KMS-11 (cell line): Measurements from ENCODE around the gene PROCA1.

Experiments
- H2AFZ ChIP-seq: fragments of 200-600 bp; sonication (generic); 2 replicates; pipeline ENCODE4 v1.6.1; 2016; ENCODE audit warnings: antibody characterized with exemption, mixed run types, low read depth
- H3K27ac ChIP-seq: fragments of 200-600 bp; sonication (generic); 2 replicates; pipeline ENCODE4 v1.6.1; 2016; ENCODE audit warnings: mild to moderate bottlenecking, mixed run types
- H3K27me3 ChIP-seq: fragments of 200-600 bp; sonication (generic); 2 replicates; pipeline ENCODE4 v1.6.1; 2017; ENCODE audit warnings: mild to moderate bottlenecking, low read depth, mixed run types, moderate library complexity; ENCODE audit not compliant: insufficient read depth
- H3K36me3 ChIP-seq: fragments of 200-600 bp; sonication (generic); 2 replicates; pipeline ENCODE4 v1.6.1; 2017; ENCODE audit warnings: mild to moderate bottlenecking, mixed run types; ENCODE audit not compliant: insufficient read depth
- H3K4me1 ChIP-seq: fragments of 200-600 bp; sonication (generic); 2 replicates; pipeline ENCODE4 v1.6.1; 2016; ENCODE audit warnings: mild to moderate bottlenecking, low read depth, mixed run types; ENCODE audit not compliant: poor library complexity, severe bottlenecking
- H3K4me2 ChIP-seq: fragments of 200-600 bp; sonication (generic); 2 replicates; pipeline ENCODE4 v1.7.0; 2016; ENCODE audit warnings: mild to moderate bottlenecking, mixed run types
- H3K4me3 ChIP-seq: fragments of 200-600 bp; sonication (generic); IDR thresholded peaks from 2 replicates; pipeline ENCODE4 v1.6.1; 2017; ENCODE audit warnings: low read depth, low read length, mixed read lengths; ENCODE audit not compliant: insufficient read depth
- H3K79me2 ChIP-seq: fragments of 200-600 bp; sonication (generic); 2 replicates; pipeline ENCODE4 v1.6.1; 2016; ENCODE audit warnings: low read depth, mixed run types; ENCODE audit not compliant: insufficient read depth
- H3K9ac ChIP-seq: fragments of 200-600 bp; sonication (generic); 2 replicates; pipeline ENCODE4 v1.6.1; 2016; ENCODE audit warnings: mild to moderate bottlenecking, mixed run types
- H4K20me1 ChIP-seq: fragments of 200-600 bp; sonication (generic); 2 replicates; pipeline ENCODE4 v1.6.1; 2016; ENCODE audit warnings: mild to moderate bottlenecking, mixed run types; ENCODE audit not compliant: insufficient read depth
- CTCF ChIP-seq: fragments of 200-600 bp; sonication (generic); conservative IDR thresholded peaks from 2 replicates; pipeline ENCODE4 v1.6.1; 2017; ENCODE audit warnings: low read depth, mild to moderate bottlenecking, antibody characterized with exemption, low read length, moderate library complexity, mixed read lengths

The PROCA1 gene

GRCh38 chr17:28756049-28756804 lies 44.5 kb upstream of the PROCA1 start:
- Histone ChIP-seq H3K4me3 (no peak overlapping the region), H3K4me1 (peaks cover 4% of the 10 kb centered on the region), H3K27ac (no peak overlapping the region), H3K27me3 (no peaks in the 10 kb centered on the region), H3K36me3 (no peaks in the 10 kb centered on the region), H2AFZ (no peak overlapping the region), H3K9ac (no peak overlapping the region), H3K4me2 (no peak overlapping the region), H3K79me2 (no peaks in the 10 kb centered on the region), H4K20me1 (no peaks in the 10 kb centered on the region)
- TF ChIP-seq CTCF: no peak

- TF ChIP-seq CTCF: no peak
- no peak overlapping the region for H3K27ac ChIP-seq
- no peaks in the 10 kb centered on the region; the same call in 1 of the 2 replicates for H3K36me3 ChIP-seq
- H3K4me1 ChIP-seq: peaks cover 5% of the 10 kb centered on the region
- H3K79me2 ChIP-seq: no peaks in the 10 kb centered on the region
- no peaks in the 10 kb centered on the region for H3K27me3 ChIP-seq
- no peak overlapping the region for H2AFZ ChIP-seq
- H3K4me3 ChIP-seq: no peak overlapping the region
- H3K9ac ChIP-seq: no peak overlapping the region
- H3K4me2 ChIP-seq: no peak overlapping the region
- 0 out of 2 replicates have a peak, but pooled peaks cover 5% of the 10 kb centered on the region for H4K20me1 ChIP-seq
Observed at GRCh38 chr17:28755486-28755885, 43.8 kb upstream of the PROCA1 start.

- no peak overlapping the region for H3K27ac ChIP-seq
- H4K20me1 ChIP-seq: 0 out of 2 replicates have a peak, but pooled peaks cover 5% of the 10 kb centered on the region
- H3K4me3 ChIP-seq: no peak overlapping the region
- no peak for TF ChIP-seq CTCF
- no peaks in the 10 kb centered on the region; the same call in 1 of the 2 replicates for H3K79me2 ChIP-seq
- no peak overlapping the region for H3K9ac ChIP-seq
- peaks cover 23% of the 10 kb centered on the region for H3K4me1 ChIP-seq
- H3K36me3 ChIP-seq: no peaks in the 10 kb centered on the region; the same call in 1 of the 2 replicates
- no peak overlapping the region for H3K4me2 ChIP-seq
- no peaks in the 10 kb centered on the region for H3K27me3 ChIP-seq
- no peak overlapping the region for H2AFZ ChIP-seq
Observed at GRCh38 chr17:28751600-28752366, 40.1 kb upstream of the PROCA1 start.

GRCh38 chr17:28750178-28751047 lies 38.7 kb upstream of the PROCA1 start:
- H3K9ac ChIP-seq: no peak overlapping the region
- 0 out of 2 replicates have a peak, but pooled peaks cover 9% of the 10 kb centered on the region for H4K20me1 ChIP-seq
- H3K27me3 ChIP-seq: no peaks in the 10 kb centered on the region
- H3K27ac ChIP-seq: no peak overlapping the region
- H3K36me3 ChIP-seq: no peaks in the 10 kb centered on the region; the same call in 1 of the 2 replicates
- H2AFZ ChIP-seq: no peak overlapping the region
- peaks cover 11% of the 10 kb centered on the region for H3K79me2 ChIP-seq
- H3K4me2 ChIP-seq: no peak overlapping the region
- peaks cover 37% of the 10 kb centered on the region for H3K4me1 ChIP-seq
- TF ChIP-seq CTCF: peak; percentile 96
- H3K4me3 ChIP-seq: no peak overlapping the region
